Activated CD8-positive, alpha-beta T cell treated with anti-CD3 and anti-CD28 coated beads, Interleukin-2, amount 10 ng/mL, durations not matched to agents 7 days and 5 days (primary cell): ENCODE results near the gene MAPK13. TPM values are rescaled to one million over a fixed set of nuclear protein-coding genes. Genes with fewer than 3 reads are reported as not detected.

Experiments used
- ATAC-seq: fragments of 150-1000 bp; cut with Tn5 transposase; one replicate; pipeline ENCODE4 v1.10.0; 2021; ENCODE audit warnings: moderate library complexity
- CTCF ChIA-PET: fragments of 350-600 bp; sonication (Branson Sonifier 250); formaldehyde crosslinking; loops from one replicate; lab custom pipeline; 2021; ENCODE audit warnings: antibody characterized with exemption; lab: Charles Lee
- POLR2A ChIA-PET: fragments of 350-600 bp; sonication (Branson Sonifier 250); formaldehyde crosslinking; loops from one replicate; lab custom pipeline; 2021; ENCODE audit warnings: antibody characterized with exemption; lab: Charles Lee
- DNase-seq: peaks from one replicate; pipeline ENCODE4 v3.0.0-alpha.2; 2020
- H3K27ac Mint-ChIP-seq: one replicate; pipeline ENCODE4 v1.8.0; 2021; ENCODE audit warnings: mild to moderate bottlenecking, mixed read lengths
- H3K27me3 Mint-ChIP-seq: one replicate; pipeline ENCODE4 v1.8.0; 2021; ENCODE audit warnings: low read depth, mixed read lengths
- H3K36me3 Mint-ChIP-seq: one replicate; pipeline ENCODE4 v1.8.0; 2021; ENCODE audit warnings: low read depth, mixed read lengths
- H3K4me1 Mint-ChIP-seq: one replicate; pipeline ENCODE4 v1.8.0; 2021; ENCODE audit warnings: low read depth, mixed read lengths
- H3K4me3 Mint-ChIP-seq: one replicate; pipeline ENCODE4 v1.8.0; 2021; ENCODE audit warnings: mild to moderate bottlenecking, mixed read lengths
- H3K9me3 Mint-ChIP-seq: one replicate; pipeline ENCODE4 v1.8.0; 2022; ENCODE audit warnings: mixed read lengths; ENCODE audit not compliant: insufficient read depth
- total RNA-seq, 2 experiments: library from RNA; stranded (reverse); gene quantifications; one replicate each; pipeline ENCODE4 v1.2.3, GENCODE V29; 2021

MAPK13 gene
- total RNA-seq, 2 experiments from 2014 or later, result 42.6 to 43.5 TPM

DNA sequence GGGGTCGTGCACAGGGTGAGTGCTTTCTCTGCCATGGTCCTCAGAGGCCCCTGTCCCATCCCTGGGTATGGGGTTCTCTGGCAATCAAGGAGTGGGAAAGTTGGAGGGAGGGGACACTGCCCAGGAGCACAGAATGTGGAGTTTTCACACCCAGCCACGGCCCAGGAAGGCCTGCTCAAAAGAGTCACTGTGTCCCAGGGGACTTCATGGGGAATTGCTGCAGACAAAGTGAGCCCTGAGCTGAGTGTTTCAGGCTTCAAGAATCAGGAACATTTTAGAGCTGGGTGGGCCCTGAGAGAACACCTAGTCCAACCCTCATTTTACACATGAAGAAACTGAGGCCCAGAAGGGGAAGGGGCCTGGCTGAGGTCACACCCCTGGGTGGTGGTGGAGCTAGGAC, 5.7 kb downstream of the MAPK13 start:
- ChIA-PET CTCF (no interaction called here), POLR2A (no interaction called here)
- no peaks in the 10 kb centered on the region for H3K9me3 Mint-ChIP-seq
- H3K4me3 Mint-ChIP-seq, result no peak overlapping the region
- DNase-seq (no peak), ATAC-seq (no peak)
- H3K4me1 Mint-ChIP-seq, result peaks cover 37% of the 10 kb centered on the region
- peaks cover 50% of the 10 kb centered on the region for H3K36me3 Mint-ChIP-seq
- no peak overlapping the region for H3K27ac Mint-ChIP-seq
- H3K27me3 Mint-ChIP-seq, result no peaks in the 10 kb centered on the region

DNA sequence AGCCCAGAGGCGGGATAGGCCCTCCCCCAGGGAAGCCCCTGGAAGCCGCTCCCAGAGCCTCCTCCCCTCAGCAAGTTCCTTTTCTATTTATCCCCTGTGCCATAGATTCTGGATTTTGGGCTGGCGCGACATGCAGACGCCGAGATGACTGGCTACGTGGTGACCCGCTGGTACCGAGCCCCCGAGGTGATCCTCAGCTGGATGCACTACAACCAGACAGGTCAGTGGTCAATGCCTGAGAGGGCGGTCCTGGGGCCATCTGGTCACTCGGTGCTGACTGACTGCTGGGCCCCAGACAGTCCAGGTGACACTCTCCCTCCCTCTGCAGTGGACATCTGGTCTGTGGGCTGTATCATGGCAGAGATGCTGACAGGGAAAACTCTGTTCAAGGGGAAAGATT, 6.2 kb downstream of the MAPK13 start:
- Mint-ChIP-seq H3K27ac (no peak overlapping the region), H3K4me1 (peaks cover 38% of the 10 kb centered on the region)
- no peak for ATAC-seq

DNA sequence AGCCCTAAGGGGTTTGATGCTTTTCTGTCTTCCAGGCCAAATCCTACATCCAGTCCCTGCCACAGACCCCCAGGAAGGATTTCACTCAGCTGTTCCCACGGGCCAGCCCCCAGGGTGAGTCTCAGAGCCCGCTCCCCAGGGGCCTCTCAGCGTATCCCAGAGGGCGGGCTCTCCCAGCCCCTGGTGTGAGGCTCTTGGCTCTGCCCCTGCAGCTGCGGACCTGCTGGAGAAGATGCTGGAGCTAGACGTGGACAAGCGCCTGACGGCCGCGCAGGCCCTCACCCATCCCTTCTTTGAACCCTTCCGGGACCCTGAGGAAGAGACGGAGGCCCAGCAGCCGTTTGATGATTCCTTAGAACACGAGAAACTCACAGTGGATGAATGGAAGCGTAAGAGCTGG, 8.4 kb downstream of the MAPK13 start:
- Mint-ChIP-seq H3K27ac (no peak overlapping the region), H3K27me3 (no peaks in the 10 kb centered on the region), H3K36me3 (peaks cover 43% of the 10 kb centered on the region), H3K9me3 (no peaks in the 10 kb centered on the region), H3K4me1 (peaks cover 25% of the 10 kb centered on the region), H3K4me3 (no peak overlapping the region)
- DNase-seq (no peak), ATAC-seq (no peak)
- POLR2A ChIA-PET, result no interaction called here
- CTCF ChIA-PET, result interaction anchor here (0.7 to 1.8 kb wide), 8 partner anchors 11 to 65 kb away, joined by 3 to 10 read pairs (median 5); no protein-coding TSS in a partner anchor

More for the DNA sequence above, 6.2 kb downstream of the MAPK13 start:
- ChIA-PET POLR2A (no interaction called here), CTCF (no interaction called here)
- no peak for DNase-seq
- peaks cover 51% of the 10 kb centered on the region for H3K36me3 Mint-ChIP-seq
- no peaks in the 10 kb centered on the region for H3K27me3 Mint-ChIP-seq
- H3K4me3 Mint-ChIP-seq, result no peak overlapping the region
- H3K9me3 Mint-ChIP-seq, result no peaks in the 10 kb centered on the region

DNA sequence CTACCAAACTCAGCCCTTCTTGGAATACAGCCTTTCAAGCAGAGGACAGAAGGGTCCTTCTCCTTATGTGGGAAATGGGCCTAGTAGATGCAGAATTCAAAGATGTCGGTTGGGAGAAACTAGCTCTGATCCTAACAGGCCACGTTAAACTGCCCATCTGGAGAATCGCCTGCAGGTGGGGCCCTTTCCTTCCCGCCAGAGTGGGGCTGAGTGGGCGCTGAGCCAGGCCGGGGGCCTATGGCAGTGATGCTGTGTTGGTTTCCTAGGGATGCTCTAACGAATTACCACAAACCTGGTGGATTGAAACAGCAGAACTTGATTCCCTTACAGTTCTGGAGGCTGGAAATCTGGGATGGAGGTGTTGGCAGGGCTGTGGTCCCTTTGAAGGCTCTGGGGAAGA, 9.1 kb downstream of the MAPK13 start:
- no peak for DNase-seq
- peaks cover 40% of the 10 kb centered on the region for H3K36me3 Mint-ChIP-seq
- H3K4me3 Mint-ChIP-seq, result no peak overlapping the region
- no peak for ATAC-seq
- H3K27ac Mint-ChIP-seq, result no peak overlapping the region
- H3K9me3 Mint-ChIP-seq, result no peaks in the 10 kb centered on the region
- peaks cover 22% of the 10 kb centered on the region for H3K4me1 Mint-ChIP-seq
- ChIA-PET POLR2A (interaction anchor here (0.7 kb wide), 1 partner anchor 65 kb away, joined by 3 read pairs; no protein-coding TSS in a partner anchor), CTCF (interaction anchor here (0.7 to 2.7 kb wide), 10 partner anchors 8 to 163 kb away, joined by 3 to 12 read pairs (median 5); no protein-coding TSS in a partner anchor)
- no peaks in the 10 kb centered on the region for H3K27me3 Mint-ChIP-seq

DNA sequence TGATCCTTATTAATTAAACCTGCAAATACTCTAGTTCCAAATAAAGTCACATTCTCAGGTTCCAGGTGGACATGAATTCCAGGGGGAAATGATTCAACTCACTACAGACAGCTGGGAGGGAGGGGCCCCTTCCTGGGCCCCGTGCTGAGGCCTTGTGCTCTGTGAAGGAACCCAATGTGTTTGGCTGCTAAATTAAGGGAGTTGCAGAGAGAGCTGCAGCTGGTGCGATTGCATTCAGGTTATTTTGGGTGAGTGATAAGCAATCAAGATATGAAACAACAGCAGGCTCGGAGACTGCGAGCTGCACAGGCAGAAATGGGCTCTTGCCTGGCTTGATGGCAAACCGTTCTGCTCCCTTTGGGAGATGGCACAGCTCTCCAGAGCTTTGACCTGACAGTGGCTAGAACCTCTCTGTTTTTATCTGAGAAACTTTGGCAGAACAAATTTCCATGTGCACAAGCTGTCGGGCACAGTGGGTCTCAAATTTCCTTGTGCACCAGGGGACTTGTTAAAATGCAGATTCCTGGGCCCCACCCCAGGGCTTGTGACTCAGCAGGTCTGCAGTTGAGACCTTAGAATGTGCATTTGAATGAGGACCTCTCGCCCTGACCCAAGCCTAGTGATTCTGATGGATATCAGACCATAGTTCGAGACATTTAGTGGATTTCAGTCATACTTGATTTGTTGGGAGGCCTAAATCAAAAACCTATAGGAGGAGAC, 9.8 kb downstream of the MAPK13 start:
- no peaks in the 10 kb centered on the region for H3K27me3 Mint-ChIP-seq
- CTCF ChIA-PET, result interaction anchor here (1.1 to 2.7 kb wide), 7 partner anchors 9 to 162 kb away, joined by 4 to 12 read pairs (median 6); no protein-coding TSS in a partner anchor
- POLR2A ChIA-PET, result interaction anchor here (0.6 kb wide), 2 partner anchors 22 to 36 kb away, joined by 3 to 5 read pairs; no protein-coding TSS in a partner anchor
- ATAC-seq, result no peak
- H3K4me3 Mint-ChIP-seq, result no peak overlapping the region
- H3K4me1 Mint-ChIP-seq, result peaks cover 22% of the 10 kb centered on the region
- no peaks in the 10 kb centered on the region for H3K9me3 Mint-ChIP-seq
- no peak for DNase-seq
- no peak overlapping the region for H3K27ac Mint-ChIP-seq
- peaks cover 40% of the 10 kb centered on the region for H3K36me3 Mint-ChIP-seq

DNA sequence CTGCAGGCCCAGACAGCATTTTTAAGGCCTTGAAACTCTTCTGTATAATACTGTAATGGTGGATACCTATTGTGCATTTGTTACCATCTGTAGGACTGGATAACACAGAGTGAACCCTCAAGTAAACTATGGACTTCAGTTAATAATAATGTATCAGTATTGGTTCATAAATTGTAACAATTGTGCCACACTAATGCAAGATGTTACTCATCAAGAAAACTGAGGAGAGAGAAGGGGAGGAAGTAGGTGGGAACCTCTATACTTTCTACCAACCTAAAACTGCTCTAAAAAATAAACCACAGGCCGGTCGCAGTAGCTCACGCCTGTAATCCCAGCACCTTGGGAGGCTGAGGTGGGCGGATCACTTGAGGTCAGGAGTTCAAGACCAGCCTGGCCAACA, 10.8 kb downstream of the MAPK13 start:
- DNase-seq (no peak), ATAC-seq (no peak)
- CTCF ChIA-PET, result interaction anchor here (1.1 to 2.7 kb wide), 2 partner anchors 9 to 46 kb away, joined by 5 to 12 read pairs; no protein-coding TSS in a partner anchor
- POLR2A ChIA-PET, result interaction anchor here (0.6 kb wide), 1 partner anchor 23 kb away, joined by 3 read pairs; no protein-coding TSS in a partner anchor
- Mint-ChIP-seq H3K36me3 (peaks cover 33% of the 10 kb centered on the region), H3K27ac (no peak overlapping the region), H3K4me3 (no peak overlapping the region), H3K4me1 (peaks cover 22% of the 10 kb centered on the region), H3K27me3 (no peaks in the 10 kb centered on the region), H3K9me3 (no peaks in the 10 kb centered on the region)

DNA sequence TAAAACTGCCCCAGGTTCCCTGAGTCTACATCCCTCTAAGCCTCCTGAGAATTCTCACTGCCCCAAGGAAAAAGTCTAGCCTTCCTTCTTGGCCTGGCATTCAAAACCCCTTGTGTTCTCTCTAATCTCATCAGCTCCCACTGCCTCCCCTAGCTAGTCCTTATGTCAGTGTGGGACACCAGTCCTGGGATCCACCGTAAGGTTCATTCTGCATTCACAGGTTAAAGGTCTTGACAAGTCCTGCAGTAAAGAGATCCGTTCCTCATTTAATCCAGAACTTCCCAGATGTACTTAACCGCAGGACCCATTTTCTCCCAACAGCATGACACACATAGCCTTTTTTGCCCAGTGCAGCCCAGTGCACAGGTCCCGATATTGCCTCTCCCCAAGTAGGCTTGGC, 11.6 kb downstream of the MAPK13 start:
- ChIA-PET POLR2A (no interaction called here), CTCF (interaction anchor here (2.7 kb wide), 1 partner anchor 10 kb away, joined by 12 read pairs; no protein-coding TSS in a partner anchor)
- no peak overlapping the region for H3K27ac Mint-ChIP-seq
- H3K4me1 Mint-ChIP-seq, result peaks cover 28% of the 10 kb centered on the region
- ATAC-seq (no peak), DNase-seq (no peak)
- H3K4me3 Mint-ChIP-seq, result no peak overlapping the region
- no peaks in the 10 kb centered on the region for H3K27me3 Mint-ChIP-seq
- H3K9me3 Mint-ChIP-seq, result no peaks in the 10 kb centered on the region
- H3K36me3 Mint-ChIP-seq, result peaks cover 29% of the 10 kb centered on the region

DNA sequence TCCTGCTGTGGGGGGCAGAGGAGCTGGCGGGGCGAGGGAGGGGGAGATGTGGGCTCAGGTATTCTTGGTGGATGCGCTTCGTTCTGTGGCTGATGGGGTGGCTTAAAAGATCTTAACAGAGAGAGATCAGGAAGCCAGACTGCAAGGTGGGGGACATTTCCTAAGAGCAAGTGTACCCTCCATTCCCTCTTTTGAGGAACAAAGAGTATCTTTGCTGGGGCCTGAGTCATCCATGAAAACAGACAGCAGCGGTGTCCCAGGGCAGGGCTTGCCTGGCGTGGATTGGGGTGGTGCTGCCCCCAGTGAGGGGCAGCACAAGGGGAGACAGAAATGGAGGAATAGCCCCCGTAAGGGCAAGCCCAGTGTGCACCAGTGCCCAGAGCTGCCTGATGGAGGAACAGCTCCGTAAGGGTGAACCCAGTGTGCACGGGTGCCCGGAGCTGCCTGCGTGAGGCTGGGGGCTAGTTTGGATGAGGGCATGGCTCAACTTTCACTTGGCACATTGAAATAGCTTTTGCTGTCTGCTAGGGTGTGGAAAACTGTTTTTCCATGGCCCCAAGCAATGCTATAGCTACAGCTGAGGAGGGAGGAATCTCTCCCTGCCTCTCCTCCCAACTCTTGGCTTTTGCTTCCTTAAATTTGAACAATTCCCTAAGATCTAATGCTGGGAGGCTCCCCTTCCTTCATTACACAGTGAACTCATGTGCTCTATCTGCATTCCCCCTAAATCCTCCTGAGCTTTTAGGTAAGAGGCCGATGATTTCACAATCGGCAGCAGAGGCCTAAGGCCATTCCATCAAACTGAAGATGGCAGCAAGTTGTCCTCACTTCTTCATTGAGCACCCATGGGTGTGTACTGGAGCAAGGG, 12.9 kb downstream of the MAPK13 start:
- Mint-ChIP-seq H3K36me3 (peaks cover 30% of the 10 kb centered on the region), H3K4me3 (no peak overlapping the region), H3K27ac (no peak overlapping the region), H3K27me3 (no peaks in the 10 kb centered on the region), H3K9me3 (peaks cover 8% of the 10 kb centered on the region), H3K4me1 (peaks cover 34% of the 10 kb centered on the region)
- ChIA-PET CTCF (interaction anchor here (0.9 to 1.5 kb wide), 2 partner anchors 16 to 218 kb away, joined by 3 read pairs; no protein-coding TSS in a partner anchor), POLR2A (interaction anchor here (1.0 kb wide), 1 partner anchor 12 kb away, joined by 5 read pairs; no protein-coding TSS in a partner anchor)
- no peak for ATAC-seq
- no peak for DNase-seq

DNA sequence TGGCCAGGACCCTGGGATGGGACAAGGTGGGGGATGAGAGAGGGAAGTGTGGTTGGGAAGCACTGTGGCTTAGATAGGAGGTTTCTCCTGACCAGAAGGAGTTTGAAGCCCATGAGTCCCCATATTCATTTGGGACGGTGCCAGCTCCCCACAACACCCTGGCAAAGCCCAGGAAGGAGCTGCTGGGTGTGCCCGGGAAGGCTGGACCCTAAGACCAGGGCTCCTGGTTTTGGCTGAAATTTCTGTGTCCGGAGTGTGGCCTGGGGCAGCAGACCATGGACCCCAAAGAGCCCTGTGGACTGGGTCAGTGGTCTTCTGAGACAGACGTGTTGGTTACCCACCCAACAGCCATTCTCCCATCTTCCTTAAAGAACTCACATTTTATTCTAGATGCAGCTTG, 15.2 kb downstream of the MAPK13 start:
- H3K4me3 Mint-ChIP-seq, result no peak overlapping the region
- CTCF ChIA-PET, result no interaction called here
- peaks cover 16% of the 10 kb centered on the region for H3K9me3 Mint-ChIP-seq
- ATAC-seq (no peak), DNase-seq (no peak)
- no peaks in the 10 kb centered on the region for H3K27me3 Mint-ChIP-seq
- peaks cover 36% of the 10 kb centered on the region for H3K4me1 Mint-ChIP-seq
- H3K36me3 Mint-ChIP-seq, result peaks cover 11% of the 10 kb centered on the region
- POLR2A ChIA-PET, result interaction anchor here (0.6 kb wide), 1 partner anchor 1266 kb away, joined by 4 read pairs; no protein-coding TSS in a partner anchor
- no peak overlapping the region for H3K27ac Mint-ChIP-seq

DNA sequence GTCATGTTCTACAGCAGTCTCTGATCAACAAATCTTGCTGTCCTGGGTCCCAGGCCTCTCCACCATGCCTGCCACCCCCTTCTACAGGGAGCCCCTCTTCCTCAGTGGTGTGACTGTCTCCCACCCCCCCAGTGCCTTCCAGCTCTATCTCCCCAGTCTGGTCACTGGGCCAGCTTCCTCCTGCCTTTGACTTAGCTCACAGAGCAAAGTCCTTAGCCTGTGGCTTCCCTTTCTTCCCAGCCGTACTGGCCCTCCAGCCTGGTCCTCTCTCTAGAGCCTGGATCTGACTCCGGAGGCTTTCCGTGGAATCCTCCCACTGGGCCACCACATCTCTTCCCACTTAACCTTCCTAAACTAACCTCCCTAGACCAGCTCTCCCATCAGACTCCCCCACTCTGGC, 17.0 kb downstream of the MAPK13 start:
- ChIA-PET POLR2A (no interaction called here), CTCF (interaction anchor here (1.5 kb wide), 1 partner anchor 26 kb away, joined by 3 read pairs; no protein-coding TSS in a partner anchor)
- H3K9me3 Mint-ChIP-seq, result peaks cover 16% of the 10 kb centered on the region
- DNase-seq, result no peak
- H3K36me3 Mint-ChIP-seq, result peaks cover 5% of the 10 kb centered on the region
- ATAC-seq, result no peak
- H3K4me1 Mint-ChIP-seq, result peaks cover 21% of the 10 kb centered on the region
- H3K27ac Mint-ChIP-seq, result peak overlapping the region; percentile 56
- H3K27me3 Mint-ChIP-seq, result no peaks in the 10 kb centered on the region
- H3K4me3 Mint-ChIP-seq, result no peak overlapping the region

DNA sequence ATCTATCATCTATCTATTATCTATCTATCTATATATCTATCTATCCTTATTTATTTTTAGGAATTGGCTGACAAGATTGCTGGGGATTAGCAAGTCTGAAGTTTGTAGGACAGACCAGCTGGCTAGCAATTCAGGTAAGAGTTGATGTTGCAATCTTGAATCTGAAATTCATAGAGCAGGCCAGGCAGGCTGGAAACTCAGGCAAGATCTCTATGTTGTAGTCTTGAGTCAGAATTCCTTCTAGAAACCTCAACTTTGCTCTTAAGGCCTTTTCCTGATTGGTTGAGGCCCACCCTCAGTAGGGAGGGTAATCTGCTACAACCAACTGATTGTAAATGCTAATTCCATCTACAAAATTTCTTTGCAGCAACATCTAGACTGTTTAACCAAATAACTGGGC, 19.2 kb downstream of the MAPK13 start:
- H3K9me3 Mint-ChIP-seq, result peaks cover 16% of the 10 kb centered on the region
- DNase-seq (no peak), ATAC-seq (no peak)
- H3K4me3 Mint-ChIP-seq, result no peak overlapping the region
- H3K4me1 Mint-ChIP-seq, result peaks cover 20% of the 10 kb centered on the region
- POLR2A ChIA-PET, result no interaction called here
- H3K36me3 Mint-ChIP-seq, result peaks cover 3% of the 10 kb centered on the region
- H3K27me3 Mint-ChIP-seq, result no peaks in the 10 kb centered on the region
- CTCF ChIA-PET, result interaction anchor here (0.9 kb wide), 1 partner anchor 10 kb away, joined by 3 read pairs; no protein-coding TSS in a partner anchor
- H3K27ac Mint-ChIP-seq, result no peak overlapping the region
